Stimulated activated CD4-positive, alpha-beta T cell treated with anti-CD3 and anti-CD28 coated beads, Interleukin-1b, Interleukin-23, amount 100 ng/mL, for 48 hours (primary cell): Measurements from ENCODE around the gene AGFG2.
A peak's percentile ranks its signal among the peaks of the same experiment; 100 is the strongest.

ENCODE experiments used
- DNase-seq: peaks from one replicate; pipeline ENCODE4 v3.0.0-alpha.2; 2020

AGFG2 gene

GRCh38 chr7:100572949-100573675 lies 34.1 kb downstream of the AGFG2 start:
- DNase-seq: no peak

- no peak for DNase-seq
These were observed 34.8 kb downstream of the AGFG2 start, which contains the start of gene SAP25 for GRCh38 chr7:100573691-100574361. Gene SAP25, minus strand, starts transcription at chr7:100573900. Its CDS starts 158 bp downstream, at chr7:100573742.

DNA sequence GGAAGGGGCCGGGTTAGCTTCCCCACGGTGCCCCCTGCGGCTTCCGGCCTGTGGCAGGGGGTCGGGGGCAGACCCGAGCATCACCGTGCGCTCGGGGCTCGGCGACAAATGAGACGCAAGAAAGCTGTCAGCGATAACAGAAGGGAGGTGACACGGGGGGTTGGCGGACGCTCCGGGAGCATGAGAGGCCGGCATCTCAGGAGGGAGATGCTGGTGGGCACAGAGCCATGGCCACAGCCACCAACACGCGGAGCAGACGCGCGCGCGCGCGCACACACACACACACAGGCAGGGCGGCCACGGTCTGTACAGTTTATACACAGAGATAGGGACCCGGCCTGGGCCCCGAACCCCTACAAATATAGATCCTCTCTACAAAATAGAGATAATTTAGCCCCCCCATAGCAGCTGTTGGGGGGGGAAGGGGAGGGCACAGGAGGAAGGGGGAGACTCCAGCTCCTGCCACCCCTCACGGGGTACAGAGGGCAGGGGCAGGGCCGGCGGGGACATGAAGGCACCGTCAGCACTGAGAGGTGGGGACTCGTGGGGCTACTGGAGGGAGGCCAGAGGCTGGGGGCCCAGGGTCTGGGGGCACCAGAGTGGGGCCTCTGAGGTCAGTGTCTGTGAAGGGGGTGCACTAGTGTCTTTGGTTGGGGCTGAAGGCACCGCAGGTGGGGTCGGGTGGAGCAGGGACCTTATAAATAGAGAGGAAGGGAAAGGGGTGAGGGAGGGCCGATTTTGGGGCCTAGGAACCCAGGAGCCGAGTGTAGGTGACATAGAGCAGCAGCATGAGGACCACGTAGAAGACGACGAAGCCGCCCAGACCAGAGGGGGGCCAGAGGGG lies 35.6 kb downstream of the AGFG2 start:
- no peak for DNase-seq

DNA sequence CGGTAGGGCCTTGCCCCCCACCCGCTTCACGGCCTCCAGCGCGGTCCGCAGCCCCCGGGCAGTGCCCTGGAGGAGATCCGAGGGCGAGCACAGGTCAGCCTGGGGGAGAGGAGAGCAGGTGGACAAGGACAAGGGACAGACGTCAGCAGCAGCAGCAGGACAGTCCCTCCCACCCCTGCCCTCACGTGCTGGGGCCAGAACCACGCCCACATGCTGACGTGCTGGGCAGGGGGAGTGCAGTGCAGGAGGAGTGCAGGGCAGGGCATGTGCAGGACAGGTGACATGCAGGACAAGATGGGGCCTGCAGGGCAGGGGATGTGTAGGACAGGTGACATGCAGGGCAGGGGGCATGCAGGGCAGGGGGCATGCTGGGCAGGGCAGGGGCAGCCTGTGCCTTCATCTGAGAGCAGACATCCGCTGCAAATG lies 36.2 kb downstream of the AGFG2 start:
- DNase-seq: no peak

DNA sequence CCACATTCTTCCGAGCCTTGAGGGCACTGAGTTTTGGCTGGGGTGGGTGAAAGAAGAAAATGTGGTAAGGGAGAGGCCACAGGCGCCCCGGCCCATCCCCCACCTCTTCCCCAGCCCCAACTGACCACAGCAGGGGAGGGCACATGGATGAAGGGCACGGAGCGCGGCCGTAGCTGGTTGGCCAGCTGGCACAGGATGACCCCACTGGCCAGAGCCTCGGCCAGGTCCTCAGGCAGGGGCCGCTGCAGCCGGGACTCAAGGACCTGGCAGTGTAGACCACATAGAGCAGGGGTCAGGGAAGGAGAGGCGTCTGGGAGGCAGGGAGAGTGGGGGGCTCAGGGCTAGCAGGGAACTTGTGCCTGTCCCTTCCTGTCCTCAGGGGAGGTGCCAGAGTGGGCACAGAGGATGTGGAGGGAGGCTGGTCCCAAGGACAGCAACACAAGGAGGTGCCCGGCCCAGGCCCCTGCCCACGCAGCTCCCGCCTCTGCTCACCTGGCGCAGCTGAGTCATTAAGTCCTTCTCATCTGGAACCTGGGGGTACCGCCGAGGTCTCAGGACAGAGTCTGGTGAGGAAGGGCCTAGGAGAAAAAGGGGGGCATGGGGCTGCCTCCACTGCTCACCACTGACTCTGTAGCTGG lies 36.9 kb downstream of the AGFG2 start:
- no peak for DNase-seq

- DNase-seq: no peak
These were observed 37.5 kb downstream of the AGFG2 start for GRCh38 chr7:100576384-100576993.

- DNase-seq: no peak
These were observed 38.1 kb downstream of the AGFG2 start for GRCh38 chr7:100577103-100577502.

DNA sequence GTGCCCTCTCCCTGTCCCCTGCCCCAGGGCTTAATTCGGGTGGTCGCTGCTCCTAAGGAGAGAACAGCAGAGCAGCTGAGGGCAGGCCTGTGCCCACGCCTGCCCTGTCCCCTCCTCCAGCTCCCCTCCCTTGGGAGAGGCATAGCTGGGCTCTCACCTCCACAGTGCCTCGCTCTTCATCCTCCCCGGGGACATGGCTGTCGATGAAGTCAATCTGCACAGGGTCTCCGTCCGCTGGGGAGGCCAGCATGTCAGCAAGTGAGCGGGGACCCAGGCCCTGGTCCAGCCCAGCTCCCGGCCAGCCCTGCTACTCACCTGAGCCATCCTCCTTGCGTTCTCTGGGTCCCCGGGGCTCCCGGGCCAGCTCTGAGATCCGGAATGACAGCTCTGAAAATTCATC lies 38.5 kb downstream of the AGFG2 start:
- no peak for DNase-seq

- DNase-seq: no peak
These were observed 39.5 kb downstream of the AGFG2 start for GRCh38 chr7:100578246-100579183.

DNA sequence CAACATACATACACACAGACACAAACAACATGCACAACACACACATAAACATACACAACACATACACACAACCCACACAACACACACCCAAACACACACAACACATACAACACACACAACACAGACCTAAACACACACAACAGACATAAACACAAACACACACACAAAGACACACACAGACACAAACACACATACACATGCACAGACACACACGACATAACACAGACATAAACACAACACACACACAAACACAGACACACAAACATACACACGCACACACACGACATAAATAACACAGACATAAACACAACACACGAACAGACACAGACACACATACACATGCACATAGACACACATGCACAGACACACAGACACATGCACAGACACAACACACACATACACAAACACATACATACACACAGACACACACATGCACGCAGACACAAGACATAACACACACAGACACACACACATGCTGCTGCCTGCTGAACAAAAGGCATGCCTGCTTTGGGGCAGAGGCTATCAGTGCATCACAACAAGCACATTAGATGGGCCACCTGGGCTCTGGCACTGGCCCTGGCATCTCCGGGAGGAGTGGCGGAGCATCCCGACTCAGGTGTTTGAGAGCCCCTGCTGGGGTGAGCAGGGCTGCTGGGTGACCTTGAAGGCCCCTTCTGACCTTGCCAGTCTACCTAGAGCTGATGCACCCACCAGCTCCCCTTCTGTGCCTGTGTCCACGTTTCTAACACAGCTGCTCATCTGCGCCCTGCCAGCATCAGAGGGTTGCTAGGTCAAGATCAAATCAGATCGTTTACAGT lies 41.7 kb downstream of the AGFG2 start:
- no peak for DNase-seq

DNA sequence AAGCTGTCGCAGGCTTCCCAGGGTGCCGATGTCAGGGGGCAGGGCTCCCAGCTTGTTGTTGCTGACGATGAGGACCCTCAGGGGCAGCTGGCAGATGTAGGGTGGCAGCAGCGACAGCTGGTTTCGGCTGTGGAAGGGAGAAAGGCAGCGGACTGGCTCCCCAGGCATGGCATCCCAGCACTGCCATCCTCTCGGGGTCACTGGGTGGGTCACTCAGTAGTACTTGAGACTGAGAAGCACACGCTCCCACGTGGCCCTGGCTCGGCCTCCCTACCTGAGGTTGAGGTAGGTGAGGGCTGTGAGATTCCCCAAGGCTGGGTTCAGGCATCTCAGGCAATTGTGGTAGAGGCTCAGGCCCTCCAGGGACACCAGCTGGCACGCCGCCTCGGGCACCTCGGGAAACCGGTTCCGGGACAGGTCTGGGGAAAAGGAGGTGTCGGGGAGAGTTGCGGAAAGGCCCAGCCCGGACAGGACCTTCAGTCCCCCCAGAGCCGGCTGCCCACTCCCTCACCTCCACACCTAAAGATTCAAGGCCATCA lies 43.1 kb downstream of the AGFG2 start:
- DNase-seq: no peak

- no peak for DNase-seq
These were observed 43.6 kb downstream of the AGFG2 start for GRCh38 chr7:100582650-100583049.

GRCh38 chr7:100583132-100584053 lies 44.4 kb downstream of the AGFG2 start:
- peak; percentile 75 for DNase-seq

GRCh38 chr7:100584054-100584682 lies 45.2 kb downstream of the AGFG2 start:
- DNase-seq: no peak

- DNase-seq: no peak
These were observed 45.9 kb downstream of the AGFG2 start for GRCh38 chr7:100584683-100585510.

DNA sequence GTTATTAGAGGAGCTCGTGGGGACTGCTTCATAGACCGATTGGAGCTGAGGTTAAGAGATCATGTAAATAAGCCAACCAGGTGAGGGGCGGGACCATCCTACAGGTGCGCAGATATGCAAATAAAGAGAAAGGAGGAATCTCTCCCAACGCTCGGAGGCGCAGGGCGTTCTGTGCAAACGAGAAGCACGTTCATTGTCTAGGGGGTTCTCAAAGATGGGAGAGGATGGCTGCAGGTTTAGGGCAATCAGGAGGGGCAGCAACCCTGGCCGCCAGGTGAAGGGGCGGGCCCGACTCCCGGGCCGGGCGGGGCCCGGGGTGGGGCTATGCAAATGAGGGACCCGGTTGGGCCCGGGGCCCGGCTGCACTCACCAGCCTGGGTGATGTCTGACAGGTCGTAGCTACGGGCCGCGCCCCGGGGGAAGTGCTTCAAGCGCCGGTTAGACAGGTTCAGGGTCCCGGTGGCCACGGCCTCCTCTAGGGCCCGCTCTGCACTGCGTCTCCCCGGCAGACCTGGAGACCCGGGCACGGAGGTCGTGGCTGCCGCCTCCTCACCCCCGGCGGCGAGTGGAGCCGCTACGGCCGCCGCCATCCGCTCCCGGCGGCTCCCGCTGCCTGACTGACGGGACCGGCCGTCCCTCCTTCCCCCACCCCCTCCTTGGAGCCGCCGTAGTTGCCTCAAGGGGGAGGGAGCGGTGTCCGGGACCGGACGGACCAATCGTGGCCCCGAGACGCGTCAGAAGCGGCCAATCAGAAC lies 46.7 kb downstream of the AGFG2 start, which contains the start of gene LRCH4:
LRCH4 (minus strand) TSS at position 619 of the 755 bp plus-strand sequence; CDS start at position 590, 29 bp downstream.
- peak; percentile 50 for DNase-seq
